ENCODE results near the gene OSBPL3. TPM values are rescaled to one million over a fixed set of nuclear protein-coding genes. Genes with fewer than 3 reads are reported as not detected.

OSBPL3 gene
- total RNA-seq, 1 experiment from 2014 or later: 9.7 TPM

DNA sequence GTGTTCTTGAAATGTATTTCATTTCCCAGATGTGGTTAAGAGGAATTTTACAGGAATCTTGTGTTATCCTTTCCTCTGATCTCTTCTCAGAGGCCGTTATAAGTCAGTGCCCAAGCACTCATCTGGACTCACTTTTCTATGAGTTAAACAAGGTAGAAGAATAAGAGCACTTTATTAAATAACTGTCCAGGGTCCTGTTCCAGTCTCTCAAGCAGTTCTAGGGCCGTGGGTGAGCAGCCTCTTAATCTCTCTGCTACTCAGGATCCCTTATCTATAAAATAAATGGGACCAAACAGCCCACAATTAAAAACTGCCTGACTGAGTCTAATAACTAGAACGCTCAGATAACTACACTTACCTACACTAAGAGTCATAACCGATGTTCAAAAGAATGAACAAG lies 111.2 kb downstream of the OSBPL3 start:
- DNase-seq (ENCODE audit: extremely low read depth, low read depth): no peak

DNA sequence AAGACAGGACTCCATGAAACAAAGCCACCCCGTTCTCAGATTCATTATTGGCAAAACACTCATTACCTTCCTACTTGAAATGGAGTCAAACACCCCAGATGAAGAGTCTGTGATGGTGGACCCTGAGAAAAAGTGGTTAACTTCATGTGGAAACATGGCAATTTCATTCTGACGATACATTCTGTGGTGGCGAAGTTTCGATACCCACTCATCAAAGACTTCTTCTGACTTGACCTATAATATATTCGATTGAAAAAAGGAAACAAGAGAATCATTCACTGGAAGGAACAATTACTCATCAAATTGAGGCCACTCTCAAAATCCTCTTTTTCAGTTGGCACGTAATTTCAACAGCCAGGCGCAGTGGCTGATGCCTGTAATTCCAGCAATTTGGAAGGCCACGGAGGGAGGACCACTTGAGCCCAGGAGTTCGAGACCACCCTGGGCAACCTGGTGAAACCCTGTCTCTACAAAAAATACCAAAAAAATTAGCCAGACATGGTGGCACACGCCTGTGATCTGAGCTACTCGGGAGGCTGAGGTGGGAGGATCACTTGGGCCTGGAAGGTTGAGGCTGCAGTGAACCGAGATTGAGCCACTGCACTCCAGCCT lies 113.9 kb downstream of the OSBPL3 start:
- DNase-seq (ENCODE audit: extremely low read depth, low read depth): no peak

- no peak for DNase-seq (ENCODE audit: extremely low read depth, low read depth)
Observed at GRCh38 chr7:24864214-24864817, 115.7 kb downstream of the OSBPL3 start.

GRCh38 chr7:24863626-24864025 lies 116.4 kb downstream of the OSBPL3 start:
- DNase-seq (ENCODE audit: extremely low read depth, low read depth): no peak

DNA sequence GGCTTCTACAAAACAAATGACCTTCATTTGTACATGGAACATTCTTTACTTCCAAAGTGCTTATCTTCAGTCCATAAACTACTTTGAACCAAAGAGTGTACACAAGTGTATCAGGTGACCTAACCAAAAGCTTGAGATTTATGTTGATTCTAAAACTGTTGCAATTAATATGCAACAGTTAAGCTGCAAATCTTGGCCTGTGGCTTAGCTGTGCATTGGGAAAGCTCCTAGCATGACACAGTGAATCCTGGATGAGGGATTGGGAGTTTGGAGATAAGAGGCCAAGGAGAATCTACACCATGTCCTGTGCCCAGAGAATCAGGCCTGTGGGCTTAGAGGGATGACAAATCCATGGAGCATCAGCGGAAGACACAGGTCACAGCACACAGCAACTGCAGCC lies 117.5 kb downstream of the OSBPL3 start:
- DNase-seq (ENCODE audit: extremely low read depth, low read depth): no peak

DNA sequence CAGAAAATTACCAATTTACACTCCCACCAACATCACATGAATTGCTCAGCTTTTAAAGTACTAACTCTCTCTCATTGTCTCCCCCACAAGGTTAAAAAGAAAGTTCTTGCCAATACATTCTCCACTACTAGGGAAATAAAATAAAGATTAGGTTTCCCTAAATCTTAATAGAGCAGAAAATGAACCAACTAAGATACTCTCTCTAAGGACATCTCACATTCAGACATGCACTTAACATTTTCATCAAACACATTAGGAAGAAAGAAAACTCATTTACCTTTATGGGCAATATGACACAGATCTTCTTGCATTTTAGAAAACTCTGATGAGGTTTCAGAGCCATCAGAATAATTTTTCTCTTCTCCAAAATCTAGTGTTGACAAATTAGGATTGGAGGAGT lies 118.6 kb downstream of the OSBPL3 start:
- DNase-seq (ENCODE audit: extremely low read depth, low read depth): no peak

DNA sequence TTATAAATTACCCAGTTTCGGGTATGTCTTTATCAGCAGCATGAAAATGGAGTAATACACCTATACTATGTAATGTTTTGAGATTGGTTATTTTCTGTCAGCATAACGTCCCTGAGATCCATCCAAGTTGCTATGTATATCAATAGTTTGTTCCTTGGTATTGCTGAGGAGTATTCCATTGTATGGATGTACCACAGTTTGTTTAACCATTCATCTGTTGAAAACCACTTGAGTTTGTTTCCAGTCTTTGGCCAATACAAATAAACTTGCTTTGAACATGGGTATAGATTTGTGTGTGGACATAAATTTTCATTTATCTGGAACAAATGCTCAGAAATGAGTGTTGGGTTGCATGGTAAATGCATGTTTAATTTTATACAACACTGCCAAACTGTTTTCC lies 119.4 kb downstream of the OSBPL3 start:
- no peak for DNase-seq (ENCODE audit: extremely low read depth, low read depth)

DNA sequence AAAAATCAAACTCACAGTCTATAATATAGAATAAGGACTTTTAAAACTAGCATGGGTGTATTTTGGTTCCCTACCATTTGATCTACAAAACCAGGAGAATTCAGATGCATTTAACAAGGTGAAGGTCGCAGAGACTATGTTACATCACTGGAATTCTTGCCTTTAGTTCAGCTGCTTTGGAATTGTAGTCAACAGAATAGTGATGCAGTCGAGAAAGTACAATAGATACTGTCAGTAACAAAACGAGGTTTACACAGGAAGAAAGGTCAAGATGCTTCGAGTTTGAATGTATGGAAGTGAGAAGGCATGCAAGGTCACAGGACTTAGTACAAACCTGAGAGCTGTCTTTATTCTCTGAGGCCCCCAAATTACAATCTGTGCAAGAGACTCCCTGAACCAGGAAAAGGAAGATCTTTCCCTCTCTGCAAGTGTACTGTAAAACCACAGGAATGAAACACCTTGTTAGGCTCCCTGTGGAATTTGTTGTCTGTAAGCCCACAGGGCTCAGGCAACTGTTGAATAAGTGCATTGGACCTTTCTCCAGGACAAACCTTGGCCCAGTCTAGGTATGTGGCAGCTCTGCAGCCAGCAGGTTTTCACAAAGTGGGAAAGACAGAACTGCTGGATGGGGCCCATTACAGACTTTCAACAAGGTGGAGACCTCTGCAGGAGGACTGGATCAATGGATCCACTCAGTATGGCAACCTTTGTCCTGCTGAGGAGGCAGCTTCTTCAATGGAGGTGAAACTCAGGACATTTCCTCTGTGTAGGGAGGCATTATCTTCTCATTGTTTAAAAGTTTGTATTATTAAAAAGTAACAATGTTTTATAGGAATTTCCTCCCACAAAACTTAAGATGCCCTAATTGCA lies 121.6 kb downstream of the OSBPL3 start:
- DNase-seq (ENCODE audit: extremely low read depth, low read depth): no peak

DNA sequence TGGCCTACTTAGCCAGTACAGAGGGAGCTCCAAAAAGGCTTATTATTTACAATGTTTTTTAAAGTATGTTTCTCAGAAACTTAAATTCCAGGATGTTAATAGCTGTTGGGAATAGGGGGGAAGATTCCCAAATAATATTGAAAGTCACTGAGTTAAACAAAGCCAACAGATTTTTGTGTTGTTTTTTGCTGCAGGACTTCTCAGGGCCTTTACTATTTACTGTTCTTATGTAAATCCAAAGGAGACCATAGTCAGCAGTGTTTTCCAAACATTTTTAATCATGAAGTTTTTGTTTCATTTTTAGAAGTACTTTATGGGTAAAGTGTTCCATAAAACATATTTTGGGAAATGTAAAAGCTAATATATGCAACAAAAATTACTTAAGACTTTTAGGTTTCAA lies 122.4 kb downstream of the OSBPL3 start:
- no peak for DNase-seq (ENCODE audit: extremely low read depth, low read depth)

- no peak for DNase-seq (ENCODE audit: extremely low read depth, low read depth)
Observed at GRCh38 chr7:24854866-24855265, 125.1 kb downstream of the OSBPL3 start.

- DNase-seq (ENCODE audit: extremely low read depth, low read depth): no peak
Observed at GRCh38 chr7:24851786-24852185, 128.2 kb downstream of the OSBPL3 start.

DNA sequence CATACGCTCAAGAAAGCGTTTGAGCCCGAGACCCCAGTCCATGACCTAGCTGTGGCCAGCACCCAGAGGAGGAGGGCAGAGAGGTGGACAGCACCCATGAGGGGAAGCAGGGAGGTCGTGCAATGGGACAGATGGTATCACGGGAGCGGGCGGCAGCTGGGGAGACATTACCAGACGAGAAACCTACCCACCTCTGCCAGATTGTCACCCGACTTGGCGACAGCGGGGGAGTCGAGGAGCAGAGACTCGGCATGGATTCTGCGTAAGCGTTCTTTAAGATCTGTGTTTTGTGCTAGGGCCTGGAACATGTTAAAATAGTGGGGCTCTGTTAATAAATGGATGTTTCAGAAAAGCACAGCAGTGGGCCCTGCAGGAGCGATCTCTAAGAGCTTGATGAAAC lies 131.1 kb downstream of the OSBPL3 start:
- DNase-seq (ENCODE audit: extremely low read depth, low read depth): no peak

DNA sequence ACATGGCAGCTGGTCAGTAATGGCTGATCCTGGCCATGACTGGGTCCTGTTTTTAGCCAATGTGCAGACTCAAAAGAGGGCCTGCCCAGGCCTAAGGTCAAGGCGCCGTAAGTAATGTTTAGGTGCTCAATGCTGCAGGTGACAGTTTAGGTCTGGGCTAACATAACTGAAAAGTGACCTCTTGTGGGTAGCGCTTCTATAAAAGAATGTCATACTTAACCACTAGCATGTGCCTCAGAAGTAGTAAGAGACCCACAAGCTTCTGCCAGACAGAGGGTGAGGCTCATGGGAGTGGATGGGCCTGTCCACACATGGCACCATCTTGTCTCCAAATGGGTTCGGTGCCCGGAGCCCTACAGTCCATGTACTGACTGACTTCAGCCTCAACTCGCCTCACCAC lies 132.2 kb downstream of the OSBPL3 start:
- DNase-seq (ENCODE audit: extremely low read depth, low read depth): no peak

DNA sequence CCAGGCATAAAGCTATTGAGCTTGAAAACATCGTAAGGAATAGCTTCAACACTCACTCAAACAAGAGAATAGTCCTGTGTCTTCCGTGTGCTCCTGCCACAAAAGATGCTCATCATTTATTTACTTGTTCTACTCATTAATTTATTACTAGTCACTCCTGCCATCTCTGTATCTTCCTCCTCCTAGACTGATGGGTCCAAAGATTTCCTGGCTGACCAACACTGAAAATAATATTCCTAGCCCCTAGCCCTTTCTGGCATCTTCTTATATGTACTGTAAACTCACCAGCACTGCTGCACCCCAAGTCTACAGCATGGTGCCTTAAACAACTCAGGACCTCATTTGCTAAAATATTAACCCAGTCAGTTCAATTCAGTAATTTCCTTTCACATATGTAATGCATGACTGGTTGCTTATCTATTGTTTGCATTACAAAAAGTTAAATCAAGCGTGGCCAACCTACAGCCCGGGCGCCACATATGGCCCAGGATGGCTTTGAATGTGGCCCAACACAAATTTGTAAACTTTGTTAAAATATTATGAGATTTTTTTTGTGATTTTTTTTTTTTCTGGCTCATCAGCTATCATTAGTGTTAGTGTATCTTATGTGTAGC lies 136.1 kb downstream of the OSBPL3 start:
- no peak for DNase-seq (ENCODE audit: extremely low read depth, low read depth)

DNA sequence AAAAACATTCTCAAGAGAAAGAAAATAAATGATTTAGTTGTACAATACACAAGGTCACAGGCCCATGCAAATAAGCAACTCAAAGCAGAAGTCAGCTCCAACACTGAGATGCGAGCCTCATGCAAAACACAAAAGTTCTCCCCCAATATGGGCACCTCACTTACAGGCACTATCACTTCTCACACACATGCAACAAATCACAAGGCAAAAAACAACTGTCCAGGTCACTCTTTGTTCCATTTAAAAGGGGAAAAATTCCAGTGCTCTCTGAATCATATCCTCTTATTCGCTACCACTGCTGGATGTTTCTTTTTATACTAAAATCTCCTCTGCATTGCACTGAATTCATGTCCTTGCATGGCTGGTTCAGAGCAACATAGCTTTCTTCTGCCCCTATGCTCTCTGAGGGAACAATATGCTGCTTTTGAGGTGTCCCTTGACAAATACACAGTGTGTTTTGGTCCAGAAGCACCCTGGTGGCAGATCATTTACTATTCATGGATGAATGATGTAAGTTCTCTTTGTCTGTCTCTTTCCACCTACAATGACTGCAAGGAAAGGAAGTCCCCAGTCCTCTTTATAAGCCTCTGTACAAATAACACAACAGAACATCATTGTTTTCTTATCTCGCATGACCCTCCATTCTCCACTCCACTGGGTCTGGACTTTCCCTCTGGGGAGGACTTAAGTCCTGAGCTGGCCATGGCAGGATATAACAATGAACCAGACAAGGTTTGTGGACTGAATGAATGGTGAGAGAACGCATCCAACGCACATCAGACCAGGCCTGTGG lies 137.3 kb downstream of the OSBPL3 start:
- no peak for DNase-seq (ENCODE audit: extremely low read depth, low read depth)

GRCh38 chr7:24842029-24842428 lies 137.9 kb downstream of the OSBPL3 start:
- DNase-seq (ENCODE audit: extremely low read depth, low read depth): no peak

DNA sequence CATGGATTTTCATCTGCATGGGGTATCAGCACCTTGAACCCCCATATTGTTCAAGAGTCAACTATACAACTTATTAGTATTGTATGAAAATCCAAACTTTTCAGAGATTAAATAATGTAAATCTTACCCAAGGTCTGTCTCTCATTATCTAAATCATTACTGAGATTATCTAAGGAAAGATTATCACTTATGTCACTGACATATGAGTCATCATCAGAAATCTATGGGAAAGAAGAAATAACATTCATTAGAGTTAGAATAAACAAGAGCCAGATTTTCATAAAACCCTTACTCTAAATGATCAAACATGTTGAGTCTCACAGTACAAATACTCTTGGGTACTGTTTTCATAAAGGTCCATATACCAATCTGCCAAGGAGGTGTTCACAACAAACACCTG lies 139.4 kb downstream of the OSBPL3 start:
- no peak for DNase-seq (ENCODE audit: extremely low read depth, low read depth)

- DNase-seq (ENCODE audit: extremely low read depth, low read depth): no peak
Observed at GRCh38 chr7:24836084-24836483, 143.9 kb downstream of the OSBPL3 start.

DNA sequence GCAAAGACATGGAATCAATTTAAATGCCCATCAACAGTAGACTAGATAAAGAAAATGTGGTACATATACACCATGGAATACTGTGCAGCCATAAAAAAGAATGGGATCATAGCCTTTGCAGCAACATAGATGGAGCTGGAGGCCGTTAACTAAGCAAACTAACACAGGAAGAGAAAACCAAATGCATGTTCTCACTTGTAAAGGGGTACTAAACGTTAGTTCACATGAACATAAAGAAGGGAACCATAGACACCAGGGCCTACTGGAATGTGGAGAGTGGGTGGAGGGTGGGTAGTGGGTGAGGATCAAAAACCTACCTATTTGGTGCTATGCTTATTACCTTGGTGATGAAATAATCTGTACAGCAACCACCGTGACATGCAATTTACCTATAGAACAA lies 144.3 kb downstream of the OSBPL3 start:
- DNase-seq (ENCODE audit: extremely low read depth, low read depth): no peak

DNA sequence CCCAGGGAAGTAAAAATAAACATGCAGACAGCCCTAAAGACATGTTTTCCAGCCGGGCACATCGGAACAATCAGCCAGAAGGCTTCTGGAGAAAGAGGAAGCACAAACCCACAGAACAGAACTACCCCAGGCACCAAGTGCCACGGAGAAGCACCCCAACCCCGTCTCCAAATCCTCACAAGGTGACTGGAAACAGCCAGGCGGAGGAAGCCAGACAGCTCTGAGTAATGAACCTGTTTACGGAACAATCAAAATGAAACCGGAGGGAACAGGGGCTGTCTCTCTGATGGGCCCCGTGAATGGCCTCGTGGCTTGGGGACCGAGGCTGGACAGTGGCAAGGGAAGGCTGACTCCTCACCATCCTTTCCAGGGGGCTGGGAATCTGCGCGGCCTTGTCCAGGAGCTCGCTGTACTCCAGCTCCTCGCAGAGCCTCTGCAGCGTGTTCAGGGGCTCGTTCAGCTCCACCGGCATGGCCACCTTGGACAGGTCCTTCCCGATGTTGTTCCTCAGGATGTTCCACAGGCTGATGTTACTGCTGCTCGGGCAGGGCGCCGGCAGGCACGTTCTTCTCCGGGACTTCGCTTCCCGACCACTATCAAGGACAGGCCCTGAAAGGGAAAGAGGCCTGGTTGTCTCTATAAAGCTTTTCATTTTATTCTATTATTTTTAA lies 145.7 kb downstream of the OSBPL3 start:
- no peak for DNase-seq (ENCODE audit: extremely low read depth, low read depth)

Data from NCI-H460 (cell line).